Activated effector memory CD4-positive, alpha-beta T cell treated with anti-CD3 and anti-CD28 coated beads, Interleukin-2, amount 50 U/mL, for 16 hours (primary cell): ENCODE measurements around the gene PLA2G2F.

ENCODE experiments used
- DNase-seq: peaks from one replicate; pipeline ENCODE4 v3.0.0-alpha.2; 2020

Gene PLA2G2F

DNA sequence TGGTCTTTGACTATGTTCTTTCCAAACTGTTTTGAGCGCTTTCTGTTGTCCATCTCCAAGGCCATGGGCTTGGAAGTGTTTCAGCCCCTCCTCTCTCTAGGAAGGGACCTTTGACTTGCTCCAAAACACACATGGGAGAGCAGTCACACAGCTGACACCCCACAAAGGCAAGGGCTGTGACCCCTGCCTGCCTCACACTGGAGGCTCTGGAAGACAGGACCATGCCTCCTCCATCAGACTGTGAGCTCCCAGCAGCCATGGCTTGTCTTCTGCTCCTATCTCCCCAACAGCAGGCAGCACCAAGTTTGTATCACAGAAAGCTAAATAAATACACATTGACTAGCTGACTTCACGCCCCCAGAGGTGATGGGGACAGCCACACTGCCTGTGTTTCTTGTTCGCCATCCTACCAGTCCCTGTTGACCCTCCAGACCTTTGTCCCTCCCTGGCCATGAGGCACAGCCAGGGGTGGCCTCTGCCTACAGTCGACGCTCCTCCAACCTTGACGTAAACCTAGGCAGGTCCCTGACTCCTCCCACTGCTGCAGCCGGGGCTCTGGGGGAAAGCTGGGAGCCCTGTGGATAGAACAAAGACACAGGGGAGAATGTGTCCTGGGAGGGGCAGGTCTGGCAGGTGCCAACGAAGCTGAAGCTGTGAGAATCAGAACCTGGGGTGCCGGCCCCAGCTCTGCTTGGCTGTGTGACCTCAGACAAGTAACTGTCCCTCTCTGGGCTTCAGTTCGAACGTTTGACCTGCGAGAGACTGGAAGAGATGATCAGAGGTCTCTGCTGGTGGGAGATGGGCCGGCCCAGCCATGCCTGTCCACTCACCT lies 4.8 kb downstream of the PLA2G2F start:
- no peak for DNase-seq

- no peak for DNase-seq
Measured at GRCh38 chr1:20147846-20148570, 8.9 kb downstream of the PLA2G2F start.

DNA sequence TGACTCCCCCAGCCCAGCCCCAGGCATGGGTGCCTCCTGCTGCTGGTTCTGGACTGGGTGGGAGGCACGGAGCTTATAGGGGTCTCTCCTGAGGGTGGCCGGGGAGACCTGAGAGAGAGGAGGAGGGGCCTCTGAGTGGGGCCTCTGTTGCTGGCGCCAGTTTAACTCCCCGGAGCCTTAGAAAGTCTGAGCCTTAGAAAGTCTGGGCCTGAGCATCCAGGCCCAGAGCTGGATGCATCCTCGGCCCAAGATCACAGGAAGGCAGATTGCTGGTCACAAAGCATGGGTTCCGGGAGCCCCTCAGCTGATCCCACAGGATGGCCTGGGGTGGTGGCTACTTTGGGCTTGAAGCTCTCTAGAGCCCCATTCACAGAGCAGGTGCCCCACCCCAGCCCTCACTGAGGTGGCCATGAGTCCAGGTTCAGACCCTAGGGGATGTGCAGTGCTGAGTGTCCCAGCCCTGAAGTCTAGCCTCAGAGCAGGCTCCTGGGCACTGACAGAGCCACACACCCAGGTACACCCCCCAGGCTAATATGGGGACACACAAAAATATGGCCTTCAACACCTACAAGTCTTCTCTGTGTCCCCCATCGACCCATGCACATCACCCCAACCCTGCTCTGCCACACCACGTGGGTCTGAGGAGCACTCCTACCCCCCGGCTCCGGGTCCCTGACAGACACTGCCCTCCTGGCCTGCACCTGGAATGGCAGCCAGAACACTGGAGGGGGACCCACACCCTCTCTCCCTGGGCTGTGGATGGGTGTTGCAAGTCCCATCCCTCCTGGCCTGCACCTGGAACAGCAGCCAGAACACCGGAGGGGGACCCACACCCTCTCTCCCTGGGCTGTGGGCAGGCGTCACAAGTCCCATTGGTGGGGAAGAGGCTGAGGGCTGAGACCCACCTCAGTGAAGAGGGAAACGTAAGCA lies 9.7 kb downstream of the PLA2G2F start:
- no peak for DNase-seq

GRCh38 chr1:20149601-20150325 lies 10.6 kb downstream of the PLA2G2F start:
- DNase-seq, result no peak

DNA sequence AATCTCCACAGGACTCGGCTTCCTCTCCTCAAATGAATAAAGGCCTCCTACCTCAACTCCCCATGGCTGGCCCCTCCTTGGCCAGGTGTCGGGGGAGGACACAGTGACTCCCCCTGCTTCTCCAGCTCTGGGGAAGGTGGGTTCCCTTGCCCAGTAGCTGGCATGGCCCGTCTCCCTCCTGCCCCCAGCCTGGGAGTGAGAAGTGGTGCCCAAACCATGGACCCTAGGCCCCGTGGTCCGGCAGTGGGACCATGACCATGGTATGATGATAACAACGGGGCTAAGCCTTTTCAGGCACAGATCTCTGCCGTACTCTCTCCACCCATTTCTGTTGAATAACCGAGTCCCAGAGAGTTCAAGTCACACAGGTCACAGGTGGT lies 11.2 kb downstream of the PLA2G2F start:
- no peak for DNase-seq

DNA sequence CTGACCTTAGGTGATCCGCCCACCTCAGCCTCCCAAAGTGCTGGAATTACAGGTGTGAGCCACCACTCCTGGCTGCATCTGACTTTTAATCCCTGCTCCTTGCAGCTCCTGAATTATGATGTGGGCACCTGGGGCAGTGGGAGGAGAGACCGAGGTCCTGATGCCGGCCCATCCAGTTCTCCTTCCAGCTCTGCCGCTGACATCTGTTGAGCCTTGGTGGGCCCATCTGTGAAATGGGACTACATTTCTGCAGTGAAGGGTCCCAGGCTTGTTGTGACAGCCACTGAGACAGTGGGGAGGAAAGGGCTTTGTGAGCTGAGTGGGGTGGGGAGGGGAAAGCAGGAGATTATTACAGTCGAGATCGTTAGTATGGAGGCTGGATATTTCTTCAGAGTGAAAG lies 11.8 kb downstream of the PLA2G2F start:
- DNase-seq, result no peak

DNA sequence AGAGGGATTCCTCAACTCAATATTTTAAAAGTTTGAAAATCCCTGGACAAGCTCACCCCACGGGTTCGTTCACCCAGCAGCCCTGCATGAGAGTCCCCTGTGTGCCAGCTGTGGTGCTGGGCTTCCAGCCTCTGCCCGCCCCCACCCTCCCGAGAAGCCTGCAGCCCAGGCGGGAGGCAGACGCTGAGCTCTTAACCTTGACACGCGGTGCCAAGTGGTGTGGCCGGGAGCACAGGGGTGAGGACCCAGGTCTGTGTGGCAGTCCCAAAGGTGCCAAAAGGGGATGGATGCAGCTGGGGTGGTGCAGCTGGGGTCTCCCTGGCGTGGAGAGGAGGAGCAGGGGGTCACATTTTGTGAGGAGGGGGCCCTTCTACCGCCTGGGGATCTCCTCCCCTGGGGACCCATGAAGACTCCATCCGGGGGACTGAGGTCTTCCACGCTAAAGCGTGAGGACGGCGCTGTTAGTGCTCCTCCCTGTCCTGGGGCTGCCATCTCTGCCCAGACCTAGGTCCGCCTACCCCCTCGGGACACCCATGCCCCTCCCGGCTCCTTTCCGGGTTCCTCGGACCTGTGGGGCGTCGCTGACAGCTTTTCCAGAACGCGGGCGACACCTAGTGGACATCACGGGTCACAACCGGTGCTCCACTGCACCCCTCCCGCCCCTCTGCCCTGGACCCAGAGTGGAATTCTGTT lies 12.9 kb downstream of the PLA2G2F start:
- DNase-seq, result peak; percentile 91

DNA sequence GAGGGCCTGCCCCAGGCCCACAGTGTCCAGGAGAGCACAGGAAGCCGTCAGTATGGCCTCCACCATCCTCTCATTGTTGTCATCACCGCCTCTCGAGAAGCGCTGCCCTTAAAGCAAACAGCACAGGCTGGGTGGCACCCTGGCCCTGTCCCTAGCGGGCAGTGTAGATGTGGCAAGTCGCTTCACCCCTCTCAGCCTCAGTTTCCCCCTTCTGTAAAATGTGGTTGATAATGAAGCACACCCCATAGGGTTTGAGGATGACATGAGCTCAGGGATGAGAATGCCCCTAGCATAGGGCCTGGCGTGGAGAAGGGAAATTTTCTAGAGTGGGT lies 13.4 kb downstream of the PLA2G2F start:
- no peak for DNase-seq

DNA sequence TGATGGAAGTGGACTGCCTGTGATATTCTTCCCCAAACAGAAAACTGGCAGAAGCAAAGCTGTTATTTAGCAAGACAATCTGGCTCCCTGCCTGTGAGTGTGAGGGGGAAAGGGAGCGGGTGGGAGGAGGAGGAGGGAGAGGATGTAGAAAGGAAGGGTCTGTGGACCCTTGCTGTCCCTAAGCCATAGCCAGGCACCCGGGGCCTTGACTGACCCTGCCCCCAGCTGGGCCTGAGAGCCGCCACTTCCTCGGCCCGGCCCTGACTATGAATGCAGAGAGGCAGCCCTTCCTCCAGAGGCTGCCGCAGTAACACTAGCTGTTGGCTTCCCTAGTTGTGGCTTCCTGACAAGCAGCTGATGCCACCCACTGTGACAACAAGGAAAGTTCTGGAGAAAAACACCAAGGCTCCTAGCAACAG lies 13.9 kb downstream of the PLA2G2F start:
- DNase-seq, result peak; percentile 17

DNA sequence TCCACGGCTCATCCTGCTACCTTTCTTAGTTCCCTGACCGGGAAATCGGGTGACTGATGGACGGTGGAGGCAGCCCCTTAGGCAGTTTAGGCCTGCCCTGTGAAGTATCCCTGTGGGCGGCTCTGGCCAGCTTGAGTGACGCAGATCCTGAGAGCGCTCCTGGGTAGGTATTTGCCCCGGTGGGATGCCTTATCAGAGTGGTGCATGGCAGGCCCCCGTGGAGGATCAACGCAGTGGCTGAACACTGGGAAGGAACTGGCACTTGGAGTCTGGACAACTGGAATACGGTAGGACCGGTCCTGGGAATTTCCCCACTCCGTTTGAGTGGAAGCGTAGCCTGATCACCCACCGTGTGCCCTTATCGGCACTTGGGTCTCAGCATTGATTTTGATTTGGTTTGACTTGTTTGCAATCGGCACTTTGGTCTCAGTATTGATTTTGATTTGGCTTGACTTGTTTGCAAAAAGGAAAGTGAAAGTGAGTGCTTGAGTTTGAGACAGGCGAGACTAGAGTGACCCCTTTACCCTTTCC lies 15.2 kb downstream of the PLA2G2F start:
- DNase-seq, result peak; percentile 61

- no peak for DNase-seq
Measured at GRCh38 chr1:20158358-20159070, 19.4 kb downstream of the PLA2G2F start.

- DNase-seq, result no peak
Measured at GRCh38 chr1:20160034-20160433, 20.9 kb downstream of the PLA2G2F start.

DNA sequence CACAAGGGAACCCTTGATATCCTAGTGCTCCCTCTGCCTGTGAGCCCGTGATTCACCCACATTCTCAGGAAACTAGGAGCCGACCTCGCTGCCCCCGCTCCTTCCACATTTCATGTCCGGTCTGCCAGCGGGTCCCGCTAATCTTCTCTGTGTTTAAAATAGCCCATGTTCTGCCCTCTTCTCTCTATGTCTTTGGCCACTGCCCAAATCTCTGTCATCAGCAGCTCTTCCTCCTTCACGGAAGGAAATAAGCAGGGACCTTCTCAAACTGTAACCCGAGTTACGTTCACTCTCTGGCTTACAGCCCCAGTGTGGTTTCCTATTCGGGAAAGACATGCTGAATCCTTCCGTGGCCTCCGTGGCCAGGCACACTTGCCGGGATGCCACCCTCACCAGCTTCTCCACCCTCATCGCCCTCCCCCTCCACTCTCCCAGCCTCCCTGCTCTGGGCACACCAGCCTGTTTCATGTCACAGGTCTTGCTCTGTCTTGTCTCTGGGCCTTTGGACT lies 25.6 kb downstream of the PLA2G2F start:
- DNase-seq, result no peak

- no peak for DNase-seq
Measured at GRCh38 chr1:20165522-20165951, 26.4 kb downstream of the PLA2G2F start.

GRCh38 chr1:20166051-20166450 lies 26.9 kb downstream of the PLA2G2F start:
- DNase-seq, result no peak

- DNase-seq, result no peak
Measured at GRCh38 chr1:20167126-20167525, 28.0 kb downstream of the PLA2G2F start.

DNA sequence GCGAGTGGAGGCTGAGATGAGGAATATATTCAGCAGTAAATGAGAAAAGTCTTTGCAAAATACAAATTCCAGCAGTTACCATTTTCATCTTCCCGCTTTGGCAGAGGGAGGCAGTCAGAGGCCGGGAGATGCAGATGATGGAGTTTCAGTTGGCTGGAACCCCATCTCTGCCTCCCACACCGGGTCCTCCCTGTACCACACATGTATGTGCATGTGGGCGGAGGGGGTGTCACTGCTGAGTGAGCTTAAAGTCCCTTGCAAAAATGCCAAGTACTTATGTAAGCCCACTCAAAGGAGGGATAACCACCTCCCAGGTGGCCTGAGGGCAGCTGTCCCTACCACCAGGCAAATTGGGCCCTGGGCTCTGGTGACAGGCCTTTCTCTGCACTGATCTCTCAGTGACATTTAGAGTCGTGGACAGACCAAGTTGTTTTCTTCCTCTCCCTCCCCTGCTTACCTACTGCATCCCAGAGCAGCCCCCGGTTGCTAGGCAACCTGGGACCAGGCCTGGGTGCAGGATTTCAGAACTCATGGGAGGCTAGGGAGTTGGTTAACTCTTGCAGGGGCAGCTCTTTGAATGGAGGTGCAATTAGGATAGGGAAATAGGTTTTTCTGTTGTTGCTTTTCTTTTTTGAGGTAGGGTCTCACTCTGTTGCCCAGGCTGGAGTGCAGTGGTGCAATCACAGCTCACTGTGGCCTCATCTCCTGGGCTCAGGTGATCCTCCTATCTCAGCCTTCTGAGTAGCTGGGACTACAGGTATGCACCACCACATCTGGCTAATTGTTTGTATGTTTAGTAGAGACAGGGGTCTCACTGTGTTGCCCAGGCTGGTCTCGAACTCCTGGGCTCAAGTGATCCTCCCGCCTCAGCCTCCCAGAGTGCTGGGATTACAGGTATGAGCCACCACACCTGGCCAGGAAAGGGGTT lies 29.7 kb downstream of the PLA2G2F start:
- DNase-seq, result no peak

DNA sequence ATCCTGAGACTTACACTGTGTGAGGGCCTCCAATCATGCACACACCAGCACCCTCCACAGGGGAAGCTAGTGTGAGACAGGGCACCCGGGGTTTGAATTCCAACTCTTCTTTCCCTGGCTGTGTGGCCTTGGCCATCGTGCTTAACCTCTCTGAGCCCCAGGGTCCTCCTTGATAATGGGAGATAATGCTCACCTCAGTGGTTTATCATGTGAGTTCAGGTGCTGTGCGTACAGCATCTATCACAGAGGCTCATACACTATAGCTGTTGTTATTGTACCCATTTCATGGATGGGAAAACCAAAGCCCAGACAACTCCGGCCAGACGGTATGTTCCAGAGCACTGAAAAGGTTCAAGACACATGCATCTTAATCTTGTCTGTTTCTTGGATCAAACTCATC lies 30.8 kb downstream of the PLA2G2F start:
- no peak for DNase-seq

- DNase-seq, result no peak
Measured at GRCh38 chr1:20172033-20172590, 33.0 kb downstream of the PLA2G2F start.
